Loucy (cell line): ENCODE results near the gene CRIP2.

Experiments
- H2AFZ ChIP-seq: fragments of 200-600 bp; sonication (generic); 2 replicates; pipeline ENCODE4 v1.6.0; 2016; ENCODE audit warnings: antibody characterized with exemption, mild to moderate bottlenecking, low read length, moderate library complexity
- H3F3A ChIP-seq: fragments of 200-600 bp; 2 replicates; pipeline ENCODE4 v1.6.0; 2016; ENCODE audit warnings: antibody characterized with exemption, low read depth, mild to moderate bottlenecking
- H3K27me3 ChIP-seq: fragments of 200-600 bp; sonication (generic); 2 replicates; pipeline ENCODE4 v1.6.1; 2014; ENCODE audit warnings: low read length, mild to moderate bottlenecking; ENCODE audit not compliant: insufficient read depth, poor library complexity, severe bottlenecking
- H3K36me3 ChIP-seq: fragments of 200-600 bp; sonication (generic); 2 replicates; pipeline ENCODE4 v1.6.1; 2016; ENCODE audit warnings: low read length; ENCODE audit not compliant: insufficient read depth
- H3K4me1 ChIP-seq: fragments of 200-600 bp; sonication (generic); 2 replicates; pipeline ENCODE4 v1.5.1; 2014; ENCODE audit warnings: low read length, mild to moderate bottlenecking; ENCODE audit not compliant: insufficient read depth, poor library complexity, severe bottlenecking
- H3K4me2 ChIP-seq: fragments of 200-600 bp; sonication (generic); 2 replicates; pipeline ENCODE4 v1.6.0; 2014; ENCODE audit warnings: antibody characterized with exemption, low read length, low read depth, mild to moderate bottlenecking; ENCODE audit not compliant: poor library complexity, severe bottlenecking
- H3K4me3 ChIP-seq: fragments of 200-600 bp; sonication (generic); 2 replicates; pipeline ENCODE4 v1.5.1; 2014; ENCODE audit warnings: low read length, mild to moderate bottlenecking, mixed read lengths; ENCODE audit not compliant: poor library complexity, severe bottlenecking
- H3K79me2 ChIP-seq: fragments of 200-600 bp; sonication (generic); 2 replicates; pipeline ENCODE4 v1.6.1; 2014; ENCODE audit warnings: low read length; ENCODE audit not compliant: insufficient read depth
- H3K9ac ChIP-seq: fragments of 200-600 bp; sonication (generic); 2 replicates; pipeline ENCODE4 v1.6.0; 2014; ENCODE audit warnings: mild to moderate bottlenecking, low read depth, low read length, moderate library complexity; ENCODE audit not compliant: poor library complexity, severe bottlenecking
- H3K9me2 ChIP-seq: fragments of 200-600 bp; sonication (generic); replicated peaks from 2 replicates; pipeline ENCODE4 v1.6.1; 2016; ENCODE audit warnings: low read depth, low read length, mixed read lengths
- H3K9me3 ChIP-seq: fragments of 200-600 bp; sonication (generic); 2 replicates; pipeline ENCODE4 v1.6.1; 2014; ENCODE audit warnings: mild to moderate bottlenecking, antibody characterized with exemption, low read length, low read depth; ENCODE audit not compliant: insufficient read depth
- H4K20me1 ChIP-seq: fragments of 200-600 bp; sonication (generic); 2 replicates; pipeline ENCODE4 v1.6.0; 2014; ENCODE audit warnings: antibody characterized with exemption, low read length, mild to moderate bottlenecking; ENCODE audit not compliant: insufficient read depth, poor library complexity, severe bottlenecking
- CTCF ChIP-seq: fragments of 200-600 bp; sonication (generic); conservative IDR thresholded peaks from 2 replicates; pipeline ENCODE4 v1.5.1; 2014; ENCODE audit warnings: mild to moderate bottlenecking, antibody characterized with exemption, low read length
- EZH2phosphoT487 ChIP-seq: fragments of 200-600 bp; IDR thresholded peaks from 2 replicates; pipeline ENCODE4 v1.6.1; 2018; ENCODE audit warnings: antibody characterized with exemption, mild to moderate bottlenecking, moderate library complexity, borderline replicate concordance

CRIP2 gene

DNA sequence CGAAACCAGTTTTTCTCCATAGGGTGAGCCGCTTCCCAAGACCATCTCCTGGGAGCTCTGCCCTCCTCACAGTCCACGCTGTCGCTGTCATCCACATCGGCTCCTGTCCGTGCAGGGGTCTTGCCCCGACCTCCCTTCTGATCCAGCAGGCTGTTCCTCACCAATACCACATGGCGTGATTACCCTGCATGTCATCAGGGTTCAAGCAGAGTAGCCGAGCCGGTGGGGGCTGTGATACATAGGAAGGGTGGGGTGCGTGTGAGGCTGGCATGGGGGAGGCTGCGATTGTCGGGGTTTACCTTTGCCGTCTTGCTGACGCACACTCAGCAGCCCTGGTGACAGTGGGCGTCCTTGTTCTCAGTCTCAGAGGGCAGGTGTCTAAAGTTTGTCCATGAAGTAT lies 33.4 kb downstream of the CRIP2 start:
- H3F3A ChIP-seq = no peaks in the 10 kb centered on the region
- no peaks in the 10 kb centered on the region for H3K79me2 ChIP-seq
- no peaks in the 10 kb centered on the region for H4K20me1 ChIP-seq
- no peak overlapping the region for H2AFZ ChIP-seq
- H3K9me2 ChIP-seq = no peaks in the 10 kb centered on the region
- peak overlapping the region; percentile 32 for H3K4me2 ChIP-seq
- TF ChIP-seq EZH2phosphoT487 (no peak), CTCF (no peak)
- no peaks in the 10 kb centered on the region for H3K27me3 ChIP-seq
- no peaks in the 10 kb centered on the region for H3K9me3 ChIP-seq
- no peak overlapping the region for H3K9ac ChIP-seq
- no peak overlapping the region for H3K4me3 ChIP-seq
- H3K36me3 ChIP-seq = no peaks in the 10 kb centered on the region
- H3K4me1 ChIP-seq = peaks cover 10% of the 10 kb centered on the region

DNA sequence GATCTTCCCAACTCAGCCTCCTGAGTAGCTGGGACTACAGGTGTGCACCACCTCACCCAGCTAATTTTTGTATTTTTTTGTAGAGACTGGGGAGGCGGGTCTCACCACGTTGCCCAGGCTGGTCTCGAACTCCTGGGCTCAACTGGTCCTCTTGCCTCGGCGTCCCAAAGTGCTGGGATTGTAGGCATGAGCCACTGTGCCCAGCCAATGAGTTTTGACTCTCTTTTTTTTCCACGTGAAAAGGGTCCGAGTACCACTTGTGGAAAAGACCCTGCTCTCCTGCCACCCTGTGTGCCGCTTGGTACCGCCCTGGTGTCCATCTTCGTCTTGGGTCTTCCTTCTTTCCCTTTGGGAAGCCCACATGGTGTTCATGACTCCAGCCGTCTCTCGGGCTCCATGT lies 34.0 kb downstream of the CRIP2 start:
- Histone ChIP-seq H3K4me1 (peaks cover 10% of the 10 kb centered on the region), H3K4me2 (no peak overlapping the region), H3K9me2 (no peaks in the 10 kb centered on the region), H3F3A (no peaks in the 10 kb centered on the region), H3K27me3 (no peaks in the 10 kb centered on the region), H3K9ac (no peak overlapping the region), H4K20me1 (no peaks in the 10 kb centered on the region), H3K9me3 (no peaks in the 10 kb centered on the region), H2AFZ (no peak overlapping the region), H3K36me3 (no peaks in the 10 kb centered on the region), H3K4me3 (no peak overlapping the region), H3K79me2 (no peaks in the 10 kb centered on the region)
- TF ChIP-seq CTCF = no peak
- no peak for TF ChIP-seq EZH2phosphoT487

DNA sequence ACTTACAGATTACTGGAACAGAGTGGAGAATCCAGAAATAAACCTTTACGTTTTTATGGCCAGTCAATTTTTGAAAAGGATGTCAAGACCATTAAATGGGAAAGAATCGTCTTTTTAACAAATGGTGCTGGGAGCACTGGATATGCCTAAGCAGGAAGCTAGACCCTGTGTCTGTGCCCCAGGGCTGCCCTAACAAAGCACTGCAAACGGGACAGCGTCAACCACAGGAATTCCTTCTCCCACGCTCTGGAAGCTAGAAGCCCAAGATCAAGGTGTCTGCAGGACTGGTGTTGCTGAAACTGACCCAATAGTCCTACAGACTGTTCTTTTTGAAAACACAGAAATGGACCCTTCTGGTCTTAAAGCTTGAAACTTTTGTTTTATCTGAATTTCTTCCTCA lies 42.5 kb downstream of the CRIP2 start:
- H3K4me1 ChIP-seq = no peaks in the 10 kb centered on the region
- H3K79me2 ChIP-seq = no peaks in the 10 kb centered on the region
- H3K4me2 ChIP-seq = no peak overlapping the region
- no peaks in the 10 kb centered on the region for H3K27me3 ChIP-seq
- H3K9me3 ChIP-seq = peaks cover 4% of the 10 kb centered on the region; the same call in 1 of the 2 replicates
- H3K9ac ChIP-seq = no peak overlapping the region
- H2AFZ ChIP-seq = no peak overlapping the region
- H3K36me3 ChIP-seq = no peaks in the 10 kb centered on the region
- no peaks in the 10 kb centered on the region for H3K9me2 ChIP-seq
- TF ChIP-seq EZH2phosphoT487 (no peak), CTCF (no peak)
- no peaks in the 10 kb centered on the region for H4K20me1 ChIP-seq
- H3K4me3 ChIP-seq = no peak overlapping the region
- H3F3A ChIP-seq = no peaks in the 10 kb centered on the region
